Activated CD8-positive, alpha-beta T cell treated with anti-CD3 and anti-CD28 coated beads, Interleukin-2, amount 10 ng/mL, durations not matched to agents 7 days and 5 days (primary cell): ENCODE data around the gene KRTAP9-3. TPM values are rescaled to one million over a fixed set of nuclear protein-coding genes. Genes with fewer than 3 reads are reported as not detected.
"Not testable (repeated sequence)": the region's sequence is repeated elsewhere in the genome, so short reads cannot be mapped to it uniquely, and the experiment has no call there.

Experiments used
- ATAC-seq: fragments of 150-1000 bp; cut with Tn5 transposase; one replicate; pipeline ENCODE4 v1.10.0; 2021; ENCODE audit warnings: moderate library complexity
- CTCF ChIA-PET: fragments of 350-600 bp; sonication (Branson Sonifier 250); formaldehyde crosslinking; loops from one replicate; lab custom pipeline; 2021; ENCODE audit warnings: antibody characterized with exemption; lab: Charles Lee
- POLR2A ChIA-PET: fragments of 350-600 bp; sonication (Branson Sonifier 250); formaldehyde crosslinking; loops from one replicate; lab custom pipeline; 2021; ENCODE audit warnings: antibody characterized with exemption; lab: Charles Lee
- DNase-seq: peaks from one replicate; pipeline ENCODE4 v3.0.0-alpha.2; 2020
- H3K27ac Mint-ChIP-seq: one replicate; pipeline ENCODE4 v1.8.0; 2021; ENCODE audit warnings: mild to moderate bottlenecking, mixed read lengths
- H3K27me3 Mint-ChIP-seq: one replicate; pipeline ENCODE4 v1.8.0; 2021; ENCODE audit warnings: low read depth, mixed read lengths
- H3K36me3 Mint-ChIP-seq: one replicate; pipeline ENCODE4 v1.8.0; 2021; ENCODE audit warnings: low read depth, mixed read lengths
- H3K4me1 Mint-ChIP-seq: one replicate; pipeline ENCODE4 v1.8.0; 2021; ENCODE audit warnings: low read depth, mixed read lengths
- H3K4me3 Mint-ChIP-seq: one replicate; pipeline ENCODE4 v1.8.0; 2021; ENCODE audit warnings: mild to moderate bottlenecking, mixed read lengths
- H3K9me3 Mint-ChIP-seq: one replicate; pipeline ENCODE4 v1.8.0; 2022; ENCODE audit warnings: mixed read lengths; ENCODE audit not compliant: insufficient read depth
- total RNA-seq, 2 experiments: library from RNA; stranded (reverse); gene quantifications; one replicate each; pipeline ENCODE4 v1.2.3, GENCODE V29; 2021

Gene KRTAP9-3
- total RNA-seq, 2 experiments from 2014 or later = not detected

DNA sequence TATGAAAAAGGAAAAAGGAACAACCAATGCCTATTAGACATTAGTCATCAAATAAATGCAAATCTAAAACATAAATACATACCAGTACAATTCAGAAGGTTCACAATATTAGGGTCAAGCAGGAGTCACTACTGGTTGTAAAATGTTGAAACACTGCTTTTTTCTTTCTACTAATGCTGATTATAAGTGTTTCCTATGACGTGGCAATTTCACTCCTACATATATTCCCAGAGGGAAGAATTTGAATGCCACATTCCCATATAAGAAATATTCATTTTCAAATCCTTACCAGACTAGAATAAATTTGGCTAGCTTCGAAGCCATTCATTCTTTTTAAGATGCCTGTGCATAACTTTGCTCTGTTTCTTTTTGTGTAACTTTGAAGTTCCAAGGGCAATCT is 8.4 kb upstream of the KRTAP9-3 start:
- no peak for ATAC-seq
- Mint-ChIP-seq H3K9me3 (no peaks in the 10 kb centered on the region), H3K4me1 (no peaks in the 10 kb centered on the region), H3K36me3 (no peaks in the 10 kb centered on the region), H3K4me3 (no peak overlapping the region), H3K27me3 (peaks cover 2% of the 10 kb centered on the region), H3K27ac (no peak overlapping the region)
- ChIA-PET POLR2A (no interaction called here), CTCF (no interaction called here)
- no peak for DNase-seq

DNA sequence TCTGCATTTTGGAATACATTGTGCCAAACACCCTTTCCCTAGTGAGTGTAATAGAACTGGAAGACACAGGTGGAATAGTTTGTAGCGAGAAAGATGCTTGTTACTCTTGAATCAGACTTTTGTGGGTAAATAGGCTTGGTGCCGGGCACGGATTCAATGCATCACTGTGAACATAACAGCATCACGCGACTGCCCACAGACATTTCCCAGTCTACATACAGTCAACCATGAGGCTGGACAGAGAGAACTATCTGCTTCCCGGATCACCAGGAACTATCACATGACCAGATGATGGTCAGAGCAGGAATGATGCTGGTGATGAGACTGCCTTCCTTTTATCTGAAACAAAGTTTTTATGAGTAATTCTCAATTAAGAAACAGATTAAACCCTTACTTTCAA is 6.2 kb upstream of the KRTAP9-3 start:
- DNase-seq = no peak
- H3K27me3 Mint-ChIP-seq = peaks cover 2% of the 10 kb centered on the region
- H3K9me3 Mint-ChIP-seq = no peaks in the 10 kb centered on the region
- ChIA-PET POLR2A (no interaction called here), CTCF (no interaction called here)
- ATAC-seq = no peak
- no peak overlapping the region for H3K4me3 Mint-ChIP-seq
- H3K4me1 Mint-ChIP-seq = no peaks in the 10 kb centered on the region
- H3K36me3 Mint-ChIP-seq = no peaks in the 10 kb centered on the region
- H3K27ac Mint-ChIP-seq = no peak overlapping the region

DNA sequence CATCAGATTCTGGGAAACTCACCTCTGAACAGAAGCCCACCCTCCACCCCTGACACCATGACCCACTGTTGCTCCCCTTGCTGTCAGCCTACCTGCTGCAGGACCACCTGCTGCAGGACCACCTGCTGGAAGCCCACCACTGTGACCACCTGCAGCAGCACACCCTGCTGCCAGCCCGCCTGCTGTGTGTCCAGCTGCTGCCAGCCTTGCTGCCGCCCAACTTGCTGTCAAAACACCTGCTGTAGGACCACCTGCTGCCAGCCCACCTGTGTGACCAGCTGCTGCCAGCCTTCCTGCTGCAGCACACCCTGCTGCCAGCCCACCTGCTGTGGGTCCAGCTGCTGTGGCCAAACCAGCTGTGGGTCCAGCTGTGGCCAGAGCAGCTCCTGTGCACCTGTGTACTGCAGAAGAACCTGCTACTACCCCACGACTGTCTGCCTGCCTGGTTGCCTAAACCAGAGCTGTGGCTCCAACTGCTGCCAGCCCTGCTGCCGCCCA is 5.6 kb upstream of the KRTAP9-3 start, which contains the start of gene KRTAP9-2:
Gene KRTAP9-2, plus strand, starts transcription at position 51 of the 498 bp plus-strand sequence. Its CDS starts 7 bp downstream, at position 58.
- CTCF ChIA-PET, H3K4me1 Mint-ChIP-seq, H3K4me3 Mint-ChIP-seq, POLR2A ChIA-PET, ATAC-seq, H3K27ac Mint-ChIP-seq, H3K9me3 Mint-ChIP-seq, DNase-seq, H3K36me3 Mint-ChIP-seq, H3K27me3 Mint-ChIP-seq: not testable (repeated sequence)

DNA sequence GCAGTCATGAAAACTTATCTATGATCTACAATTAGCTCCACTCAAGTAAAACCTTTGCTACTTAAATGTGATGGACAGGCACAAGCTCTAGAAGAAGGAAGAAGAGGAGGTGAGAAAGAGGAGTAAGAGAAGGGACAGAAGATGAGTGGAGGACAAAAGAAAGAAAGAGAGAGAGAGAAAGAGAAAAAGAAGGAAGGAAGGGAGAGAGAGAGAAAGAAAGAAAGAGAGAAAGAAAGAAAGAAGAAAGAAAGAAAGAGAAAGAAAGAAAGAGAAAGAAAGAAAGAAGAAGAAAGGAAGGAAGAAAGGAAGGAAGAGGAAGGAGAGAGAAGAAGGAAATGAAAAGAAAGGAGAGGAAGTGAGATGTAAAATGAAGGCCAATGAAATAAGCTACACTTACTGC is 2.2 kb upstream of the KRTAP9-3 start:
- DNase-seq = no peak
- POLR2A ChIA-PET = interaction anchor here (0.7 kb wide), 1 partner anchor 459 kb away, joined by 6 read pairs; no protein-coding TSS in a partner anchor
- no peak for ATAC-seq
- Mint-ChIP-seq H3K36me3 (no peaks in the 10 kb centered on the region), H3K4me3 (no peak overlapping the region), H3K4me1 (no peaks in the 10 kb centered on the region), H3K9me3 (no peaks in the 10 kb centered on the region), H3K27ac (no peak overlapping the region), H3K27me3 (peaks cover 5% of the 10 kb centered on the region)
- CTCF ChIA-PET = no interaction called here

DNA sequence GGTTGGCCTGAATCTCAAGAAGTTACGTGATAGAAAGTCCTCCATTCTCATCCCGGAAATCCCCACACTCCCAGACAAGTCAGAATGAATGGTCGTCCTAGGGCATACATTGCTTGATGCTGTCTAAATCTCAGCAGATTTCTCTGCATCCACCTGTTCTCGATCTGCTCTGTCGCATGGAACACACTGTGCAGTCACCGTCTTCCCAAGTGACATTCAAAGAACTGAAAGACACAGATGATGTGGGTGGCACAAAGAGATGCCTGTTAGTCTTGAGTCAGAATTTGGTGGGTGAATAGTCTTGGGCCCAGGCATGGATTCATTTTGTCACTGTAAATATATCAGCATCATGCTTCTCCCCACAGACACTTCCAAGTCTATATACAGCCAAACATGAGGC is 518 bp upstream of the KRTAP9-3 start:
- Mint-ChIP-seq H3K4me1 (no peaks in the 10 kb centered on the region), H3K27ac (no peak overlapping the region), H3K36me3 (no peaks in the 10 kb centered on the region), H3K9me3 (no peaks in the 10 kb centered on the region), H3K4me3 (no peak overlapping the region), H3K27me3 (peaks cover 9% of the 10 kb centered on the region)
- no peak for ATAC-seq
- ChIA-PET CTCF (no interaction called here), POLR2A (no interaction called here)
- no peak for DNase-seq

DNA sequence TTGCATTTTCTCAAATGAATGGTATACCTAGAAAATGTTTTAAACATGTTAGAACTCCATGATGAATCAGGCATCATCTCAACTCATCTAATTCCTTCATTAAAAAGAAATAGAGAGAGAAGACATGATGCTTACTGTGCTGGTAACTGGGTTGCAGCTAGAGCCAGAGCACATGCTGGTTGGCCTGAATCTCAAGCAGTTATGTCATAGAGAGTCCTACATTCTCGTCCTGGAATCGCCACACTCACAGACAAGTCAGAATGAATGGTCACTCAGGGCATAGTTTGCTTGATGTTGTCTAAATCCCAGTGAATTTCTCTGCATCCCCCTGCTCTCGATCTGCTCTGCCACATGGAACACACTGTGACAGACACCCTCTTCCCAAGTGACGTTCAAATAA is 4.9 kb downstream of the KRTAP9-3 start:
- CTCF ChIA-PET, H3K36me3 Mint-ChIP-seq, H3K27ac Mint-ChIP-seq, H3K4me1 Mint-ChIP-seq, POLR2A ChIA-PET, H3K4me3 Mint-ChIP-seq, H3K9me3 Mint-ChIP-seq, DNase-seq, ATAC-seq: not testable (repeated sequence)
- H3K27me3 Mint-ChIP-seq = peaks cover 10% of the 10 kb centered on the region

DNA sequence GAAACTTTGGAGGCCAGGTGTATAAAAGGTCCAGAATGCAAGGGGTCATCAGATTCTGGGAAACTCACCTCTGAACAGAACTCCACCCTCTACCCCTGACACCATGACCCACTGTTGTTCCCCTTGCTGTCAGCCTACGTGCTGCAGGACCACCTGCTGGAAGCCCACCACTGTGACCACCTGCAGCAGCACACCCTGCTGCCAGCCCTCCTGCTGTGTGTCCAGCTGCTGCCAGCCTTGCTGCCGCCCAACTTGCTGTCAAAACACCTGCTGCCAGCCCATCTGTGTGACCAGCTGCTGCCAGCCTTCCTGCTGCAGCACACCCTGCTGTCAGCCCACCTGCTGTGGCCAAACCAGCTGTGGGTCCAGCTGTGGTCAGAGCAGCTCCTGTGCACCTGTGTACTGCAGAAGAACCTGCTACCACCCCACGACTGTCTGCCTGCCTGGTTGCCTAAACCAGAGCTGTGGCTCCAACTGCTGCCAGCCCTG is 5.7 kb downstream of the KRTAP9-3 start, which contains the start of gene KRTAP9-8:
Gene KRTAP9-8, plus strand, starts transcription at position 51 of the 489 bp plus-strand sequence. Its CDS starts 53 bp downstream, at position 104.
- H3K4me1 Mint-ChIP-seq, ATAC-seq, POLR2A ChIA-PET, H3K27ac Mint-ChIP-seq, H3K9me3 Mint-ChIP-seq, DNase-seq, H3K36me3 Mint-ChIP-seq, CTCF ChIA-PET, H3K4me3 Mint-ChIP-seq: not testable (repeated sequence)
- peaks cover 15% of the 10 kb centered on the region for H3K27me3 Mint-ChIP-seq

DNA sequence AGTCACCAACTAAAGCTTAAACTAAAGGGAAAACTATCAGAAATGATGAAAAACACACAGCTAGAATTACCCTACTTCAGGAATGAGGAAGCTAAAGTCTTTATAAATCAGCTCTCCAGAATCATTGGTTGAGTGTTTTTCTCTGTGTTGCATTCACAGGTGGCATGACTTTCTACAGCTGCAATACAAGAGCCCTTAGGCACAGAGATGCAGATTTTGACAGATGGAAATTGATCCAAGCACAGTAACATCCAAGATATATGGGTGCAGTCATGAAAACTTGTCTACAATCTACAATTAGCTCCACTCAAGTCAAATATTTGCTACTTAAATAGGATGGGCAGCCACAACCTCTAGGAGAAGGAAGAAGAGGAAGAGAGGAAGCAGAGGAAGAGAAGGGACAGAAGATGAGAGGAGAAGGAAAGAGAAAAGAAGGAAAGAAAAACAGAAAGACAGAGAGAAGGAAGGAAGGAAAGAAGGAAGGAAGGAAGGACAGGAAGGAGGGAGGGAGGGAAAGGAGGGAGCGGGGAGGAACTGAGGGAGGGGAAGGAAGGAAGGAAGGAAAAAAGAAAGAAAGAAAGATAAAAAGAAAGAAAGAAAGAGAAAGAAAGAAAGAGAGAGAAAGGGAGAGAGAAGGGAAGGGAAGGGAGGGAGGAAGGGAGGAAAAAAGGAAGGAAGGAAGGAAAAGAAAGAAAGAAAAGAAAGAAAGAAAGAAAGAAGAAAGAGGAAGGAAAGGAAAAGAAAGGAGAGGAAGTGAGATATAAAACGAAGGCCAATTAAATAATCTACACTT is 14.9 kb downstream of the KRTAP9-3 start:
- H3K9me3 Mint-ChIP-seq, ATAC-seq, DNase-seq, H3K36me3 Mint-ChIP-seq, H3K27ac Mint-ChIP-seq, CTCF ChIA-PET, POLR2A ChIA-PET, H3K4me3 Mint-ChIP-seq, H3K4me1 Mint-ChIP-seq: not testable (repeated sequence)
- H3K27me3 Mint-ChIP-seq = peaks cover 13% of the 10 kb centered on the region

DNA sequence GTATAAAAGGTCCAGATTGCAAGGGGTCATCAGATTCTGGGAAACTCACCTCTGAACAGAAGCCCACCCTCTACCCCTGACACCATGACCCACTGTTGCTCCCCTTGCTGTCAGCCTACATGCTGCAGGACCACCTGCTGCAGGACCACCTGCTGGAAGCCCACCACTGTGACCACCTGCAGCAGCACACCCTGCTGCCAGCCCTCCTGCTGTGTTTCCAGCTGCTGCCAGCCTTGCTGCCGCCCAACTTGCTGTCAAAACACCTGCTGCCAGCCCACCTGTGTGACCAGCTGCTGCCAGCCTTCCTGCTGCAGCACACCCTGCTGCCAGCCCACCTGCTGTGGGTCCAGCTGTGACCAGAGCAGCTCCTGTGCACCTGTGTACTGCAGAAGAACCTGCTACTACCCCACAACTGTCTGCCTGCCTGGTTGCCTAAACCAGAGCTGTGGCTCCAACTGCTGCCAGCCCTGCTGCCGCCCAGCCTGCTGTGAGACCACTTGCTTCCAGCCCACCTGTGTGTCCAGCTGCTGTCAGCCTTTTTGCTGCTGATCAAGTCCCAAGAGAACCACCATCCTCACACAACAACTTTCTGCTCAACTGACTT is 17.5 kb downstream of the KRTAP9-3 start, which contains the start of gene KRTAP9-4:
Gene KRTAP9-4, plus strand, starts transcription at position 51 of the 604 bp plus-strand sequence. Its CDS starts 34 bp downstream, at position 85.
- CTCF ChIA-PET = interaction anchor here (1.5 kb wide), 1 partner anchor 446 kb away, joined by 3 read pairs; no protein-coding TSS in a partner anchor
- H3K27ac Mint-ChIP-seq, H3K4me3 Mint-ChIP-seq, H3K36me3 Mint-ChIP-seq, H3K4me1 Mint-ChIP-seq, H3K9me3 Mint-ChIP-seq, POLR2A ChIA-PET, DNase-seq, ATAC-seq: not testable (repeated sequence)
- peaks cover 14% of the 10 kb centered on the region for H3K27me3 Mint-ChIP-seq

DNA sequence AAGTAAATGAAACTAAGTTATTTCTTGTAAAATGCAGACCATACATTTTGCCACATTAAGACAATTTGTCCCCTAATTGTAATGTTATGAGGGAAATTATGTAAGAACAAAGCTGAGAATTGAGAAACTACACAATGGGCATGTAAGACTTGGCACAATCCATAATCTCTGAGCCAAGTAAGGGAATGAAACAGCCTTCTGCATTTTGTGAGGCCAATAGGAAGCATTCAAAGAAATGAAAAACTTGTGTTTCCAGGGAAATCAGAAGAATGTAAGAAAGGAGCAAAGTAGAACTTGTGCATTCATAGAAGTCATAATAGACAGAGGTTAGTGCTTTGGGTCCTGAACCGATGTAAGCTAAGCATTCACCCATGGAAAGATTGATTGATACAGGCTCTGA is 19.0 kb downstream of the KRTAP9-3 start:
- no peaks in the 10 kb centered on the region for H3K36me3 Mint-ChIP-seq
- POLR2A ChIA-PET = no interaction called here
- H3K4me1 Mint-ChIP-seq = no peaks in the 10 kb centered on the region
- no peak overlapping the region for H3K4me3 Mint-ChIP-seq
- H3K27me3 Mint-ChIP-seq = peaks cover 14% of the 10 kb centered on the region
- CTCF ChIA-PET = interaction anchor here (1.4 to 1.5 kb wide), 2 partner anchors 71 to 448 kb away, joined by 3 read pairs; no protein-coding TSS in a partner anchor
- no peak for DNase-seq
- no peak overlapping the region for H3K27ac Mint-ChIP-seq
- no peak for ATAC-seq
- no peaks in the 10 kb centered on the region for H3K9me3 Mint-ChIP-seq

DNA sequence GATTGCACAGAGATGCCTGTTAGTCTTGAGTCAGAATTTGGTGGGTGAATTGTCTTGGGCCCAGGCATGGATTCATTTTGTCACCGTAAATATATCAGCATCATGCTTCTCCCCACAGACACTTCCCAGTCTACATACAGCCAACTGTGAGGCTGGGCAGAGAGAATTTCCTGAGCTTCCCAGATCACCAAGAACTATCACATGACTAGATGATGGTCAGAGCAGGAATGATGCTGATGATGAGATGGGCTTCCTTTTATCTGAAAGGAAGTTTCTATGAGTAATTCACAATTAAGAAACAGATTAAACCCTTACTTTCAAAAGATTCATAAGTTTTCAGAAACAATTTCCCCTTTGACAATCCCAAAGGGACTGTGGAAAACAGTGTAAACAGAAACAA is 22.6 kb downstream of the KRTAP9-3 start:
- H3K4me3 Mint-ChIP-seq = no peak overlapping the region
- CTCF ChIA-PET = no interaction called here
- no peaks in the 10 kb centered on the region for H3K36me3 Mint-ChIP-seq
- ATAC-seq = no peak
- H3K4me1 Mint-ChIP-seq = no peaks in the 10 kb centered on the region
- peaks cover 30% of the 10 kb centered on the region for H3K27me3 Mint-ChIP-seq
- POLR2A ChIA-PET = no interaction called here
- H3K27ac Mint-ChIP-seq = no peak overlapping the region
- no peaks in the 10 kb centered on the region for H3K9me3 Mint-ChIP-seq
- DNase-seq = no peak
